NCI-H2029 treated with DMSO at 0.1 percent for 48 hours (cell line): ENCODE data around the gene H2AZ2.

ENCODE experiments used
- DNase-seq: peaks from one replicate; lab custom pipeline; 2025; lab: John Stamatoyannopoulos, UW

H2AZ2 gene

DNA sequence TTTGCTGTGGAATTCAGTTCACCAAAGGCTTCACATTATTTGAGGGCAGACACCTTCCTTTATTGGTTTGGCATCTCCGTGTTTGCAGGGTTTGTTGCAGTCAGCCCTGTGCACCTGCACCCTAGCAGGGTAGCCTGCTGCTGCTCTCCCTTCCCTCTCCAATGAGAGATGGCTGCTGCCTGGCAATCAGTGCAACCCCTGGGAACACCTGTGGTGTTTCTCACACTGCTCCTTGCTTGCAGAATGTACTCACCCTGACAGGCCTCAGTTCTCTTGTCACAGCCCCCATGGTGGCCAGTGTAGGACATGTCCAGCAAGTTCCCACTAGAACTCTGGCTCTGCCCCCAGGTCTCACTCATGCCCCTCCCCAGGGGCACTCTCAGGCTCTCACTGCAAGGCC is 63.5 kb downstream of the H2AZ2 start:
- DNase-seq: no peak

- no peak for DNase-seq
These were observed 64.5 kb downstream of the H2AZ2 start for GRCh38 chr7:44783407-44783806.

DNA sequence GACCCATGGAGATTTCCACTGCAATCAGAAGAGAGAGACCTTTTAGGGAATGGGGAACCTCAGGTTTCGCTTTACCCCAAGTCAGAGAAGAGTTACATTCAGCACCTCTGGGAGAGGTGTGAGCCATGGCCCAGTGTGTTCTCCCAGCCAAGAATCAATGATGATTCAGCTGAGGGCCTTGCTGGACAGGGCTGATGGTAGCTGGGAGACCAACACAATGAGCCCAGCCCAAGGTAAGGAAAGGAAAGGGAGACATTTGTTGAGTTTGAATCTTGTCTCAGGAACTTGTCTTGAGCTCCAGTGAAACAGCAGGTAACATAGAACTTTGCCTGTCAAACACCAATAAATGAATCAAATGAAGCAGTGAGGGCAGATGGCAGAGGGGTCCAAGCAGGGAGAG is 65.4 kb downstream of the H2AZ2 start:
- DNase-seq: no peak
